Neural crest cell (in vitro differentiated cells): Measurements from ENCODE around the gene HOXA2. TPM values are rescaled to one million over a fixed set of nuclear protein-coding genes. Genes with fewer than 3 reads are reported as not detected.

Source experiments
- DNase-seq: peaks from one replicate; pipeline ENCODE4 v3.0.0; 2021; ENCODE audit warnings: low read depth, mixed read lengths, low spot score
- H3K27ac Mint-ChIP-seq: one replicate; pipeline ENCODE4 v1.8.0; 2021; ENCODE audit warnings: mild to moderate bottlenecking, mixed read lengths; ENCODE audit not compliant: unreplicated experiment
- H3K27me3 Mint-ChIP-seq: 2 replicates; pipeline ENCODE4 v1.8.0; 2021; ENCODE audit warnings: low read depth, mild to moderate bottlenecking, mixed read lengths
- H3K36me3 Mint-ChIP-seq: 2 replicates; pipeline ENCODE4 v1.8.0; 2021; ENCODE audit warnings: low read depth, mild to moderate bottlenecking, mixed read lengths
- H3K4me1 Mint-ChIP-seq: 2 replicates; pipeline ENCODE4 v1.8.0; 2021; ENCODE audit warnings: mixed read lengths
- H3K4me3 Mint-ChIP-seq: one replicate; pipeline ENCODE4 v1.8.0; 2021; ENCODE audit warnings: mild to moderate bottlenecking, mixed read lengths
- H3K9me3 Mint-ChIP-seq: 2 replicates; pipeline ENCODE4 v1.8.0; 2021; ENCODE audit warnings: mixed read lengths
- CTCF ChIP-seq: fragments of 200-600 bp; sonication (generic); conservative IDR thresholded peaks from 2 replicates; pipeline ENCODE4 v1.5.0; 2021; ENCODE audit warnings: antibody characterized with exemption, mild to moderate bottlenecking
- total RNA-seq: library from RNA; stranded (reverse); gene quantifications from 2 replicates; pipeline ENCODE4 v1.2.1, GENCODE V29; 2021

Gene HOXA2
- total RNA-seq, 1 donor from 2014 or later: 41.6 TPM

DNA sequence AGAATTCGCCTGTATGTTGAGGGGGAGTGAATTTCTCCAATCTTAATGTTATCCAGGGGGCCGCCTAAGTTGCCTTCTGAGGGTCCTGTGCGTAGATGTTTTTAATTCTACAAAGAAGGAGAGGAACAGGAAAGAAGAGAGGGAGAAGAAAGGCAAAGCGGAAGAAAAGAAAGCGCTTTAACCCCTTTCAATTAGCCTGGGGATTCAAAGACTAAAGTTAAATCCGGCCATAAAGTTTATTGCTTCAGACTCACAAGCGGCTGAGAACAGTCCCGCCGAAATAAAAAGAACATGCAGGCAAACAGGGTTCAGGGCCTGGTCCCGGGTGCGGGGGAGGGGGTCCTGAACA lies 36.5 kb upstream of the HOXA2 start:
- DNase-seq: no peak
- Mint-ChIP-seq H3K27me3 (peaks cover 100% of the 10 kb centered on the region), H3K9me3 (no peaks in the 10 kb centered on the region), H3K27ac (no peak overlapping the region), H3K4me3 (peak overlapping the region; percentile 81), H3K36me3 (peaks cover under 1% of the 10 kb centered on the region), H3K4me1 (peaks cover 22% of the 10 kb centered on the region)
- TF ChIP-seq CTCF: no peak

DNA sequence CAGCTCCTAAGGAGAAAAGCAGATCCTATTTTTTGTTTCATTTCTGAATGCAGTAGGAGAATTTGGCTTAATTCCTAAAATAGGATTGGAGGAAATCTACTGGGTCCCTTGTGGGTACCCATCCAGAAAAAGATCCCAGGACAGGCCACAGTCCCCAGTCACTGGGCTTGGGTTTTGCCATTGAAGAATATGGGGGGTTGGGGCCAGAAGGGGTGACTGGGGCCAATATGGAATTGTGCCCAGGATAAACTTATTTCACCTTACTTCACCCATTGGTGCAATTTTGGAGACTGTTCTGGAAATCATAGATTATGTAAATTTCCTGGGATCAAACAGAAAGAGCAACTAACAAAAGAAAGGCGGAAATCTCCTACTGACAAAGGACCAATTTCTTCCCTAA lies 36.0 kb upstream of the HOXA2 start:
- H3K36me3 Mint-ChIP-seq: peaks cover 3% of the 10 kb centered on the region
- peaks cover 100% of the 10 kb centered on the region for H3K27me3 Mint-ChIP-seq
- TF ChIP-seq CTCF: no peak
- H3K4me3 Mint-ChIP-seq: peak overlapping the region; percentile 81
- H3K4me1 Mint-ChIP-seq: peaks cover 21% of the 10 kb centered on the region
- H3K27ac Mint-ChIP-seq: no peak overlapping the region
- no peak for DNase-seq
- H3K9me3 Mint-ChIP-seq: no peaks in the 10 kb centered on the region

GRCh38 chr7:27137640-27138315 lies 35.3 kb upstream of the HOXA2 start:
- Mint-ChIP-seq H3K36me3 (peaks cover 3% of the 10 kb centered on the region), H3K4me1 (peaks cover 18% of the 10 kb centered on the region), H3K27ac (no peak overlapping the region), H3K9me3 (no peaks in the 10 kb centered on the region), H3K27me3 (peaks cover 100% of the 10 kb centered on the region), H3K4me3 (peak overlapping the region; percentile 20)
- DNase-seq: no peak
- TF ChIP-seq CTCF: no peak

GRCh38 chr7:27134392-27134791 lies 31.9 kb upstream of the HOXA2 start:
- peaks cover 7% of the 10 kb centered on the region for H3K4me1 Mint-ChIP-seq
- no peak overlapping the region for H3K27ac Mint-ChIP-seq
- H3K36me3 Mint-ChIP-seq: peaks cover 3% of the 10 kb centered on the region
- H3K4me3 Mint-ChIP-seq: no peak overlapping the region
- H3K27me3 Mint-ChIP-seq: peaks cover 94% of the 10 kb centered on the region
- no peaks in the 10 kb centered on the region for H3K9me3 Mint-ChIP-seq
- no peak for DNase-seq
- no peak for TF ChIP-seq CTCF

GRCh38 chr7:27133409-27134231 lies 31.1 kb upstream of the HOXA2 start:
- H3K36me3 Mint-ChIP-seq: peaks cover 3% of the 10 kb centered on the region
- no peak overlapping the region for H3K27ac Mint-ChIP-seq
- H3K9me3 Mint-ChIP-seq: no peaks in the 10 kb centered on the region
- H3K4me1 Mint-ChIP-seq: peaks cover 4% of the 10 kb centered on the region
- H3K4me3 Mint-ChIP-seq: peak overlapping the region; percentile 68
- no peak for TF ChIP-seq CTCF
- no peak for DNase-seq
- H3K27me3 Mint-ChIP-seq: peaks cover 94% of the 10 kb centered on the region
